Measurements from ENCODE around the gene LGALS4. TPM values are rescaled to one million over a fixed set of nuclear protein-coding genes. Genes with fewer than 3 reads are reported as not detected.
A peak's percentile ranks its signal among the peaks of the same experiment; 100 is the strongest.
"Not testable (repeated sequence)": the region's sequence is repeated elsewhere in the genome, so short reads cannot be mapped to it uniquely, and the experiment has no call there.

LGALS4 gene
- total RNA-seq, 8 experiments from 2014 or later, result 0.29 to 1.4 (median 0.50) TPM; not detected in 1

DNA sequence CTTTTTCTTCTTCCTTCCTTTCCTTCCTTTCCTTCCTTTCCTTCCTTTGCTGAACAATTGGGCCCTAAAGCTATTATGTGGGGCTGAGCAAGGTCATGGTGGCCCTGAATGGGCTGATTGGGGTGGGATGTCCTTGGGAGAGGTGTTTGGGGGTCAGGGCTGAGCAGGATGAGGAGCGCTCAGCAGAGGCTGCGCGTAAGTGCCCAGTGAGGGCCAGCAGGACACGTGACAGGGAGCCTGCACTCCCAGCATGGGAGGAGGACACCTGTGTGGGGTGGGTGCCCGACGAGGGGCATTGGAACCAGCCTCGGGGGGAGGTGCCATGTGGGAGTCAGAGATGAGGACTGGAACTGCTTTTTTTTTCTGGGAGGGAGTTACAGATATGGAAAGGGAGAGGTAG is 34.0 kb downstream of the LGALS4 start:
- in situ Hi-C loops (cut with MboI; ENCODE audit: low pct_unique_long_range_greater_than_20kb in 2 of 9, low sequenced_read_pairs in 9 of 9, unreplicated experiment in 9 of 9), result no loop called here
- 8 to 57% (median 18%) methylated on average over 1 to 4 of the region's 7 CpGs; no CpG with 5 or more reads in 5 of the 10 experiments for WGBS, 10 experiments
- no peak for ATAC-seq (replicated peaks in 6 of 8)

DNA sequence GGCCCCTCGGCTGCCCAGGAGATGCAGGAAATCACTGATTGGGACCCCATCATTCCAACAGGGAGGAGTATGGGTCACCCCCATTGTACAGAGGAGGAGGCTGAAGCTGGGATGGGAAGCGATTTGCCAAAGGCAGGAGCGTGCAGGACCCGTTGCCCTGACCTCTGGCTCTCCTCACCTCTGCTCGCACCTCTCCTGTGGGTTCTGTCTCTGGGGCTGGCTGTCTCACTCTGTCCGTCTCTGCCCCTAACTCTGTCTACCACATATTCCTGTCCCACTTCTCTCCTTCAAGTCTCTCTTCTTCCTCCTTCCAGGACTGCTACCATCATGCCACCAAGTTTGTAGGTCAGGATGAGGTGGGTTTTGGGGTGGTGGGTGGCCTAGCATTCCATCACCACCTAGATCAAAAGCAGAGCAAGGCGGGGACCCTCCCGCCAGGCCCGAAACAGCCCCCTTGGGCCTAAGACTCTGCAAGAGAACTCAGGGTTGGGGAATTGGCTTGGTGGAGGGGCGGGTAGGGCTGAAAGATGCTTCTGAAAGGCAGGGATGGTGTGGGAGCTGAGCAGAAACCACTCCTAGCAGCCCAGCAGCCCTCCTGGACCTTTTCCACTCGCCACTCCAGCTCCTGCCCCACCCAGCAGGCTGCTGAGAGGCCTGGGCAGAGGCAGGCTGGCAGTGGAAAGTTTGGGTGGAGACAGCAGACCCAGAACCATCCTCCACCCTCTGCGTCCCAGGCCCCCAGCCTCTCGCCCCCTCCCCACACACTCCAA is 38.4 kb downstream of the LGALS4 start:
- ATAC-seq (replicated peaks in 6 of 8), result no peak
- in situ Hi-C loops (cut with MboI; ENCODE audit: low pct_unique_long_range_greater_than_20kb in 2 of 9, low sequenced_read_pairs in 9 of 9, unreplicated experiment in 9 of 9), result no loop called here
- H3K4me1 ChIP-seq (replicated peaks in 1 of 2), result no peaks in the 10 kb centered on the region

More for the DNA sequence above, 34.0 kb downstream of the LGALS4 start:
- Histone ChIP-seq H3K4me1 (replicated peaks in 1 of 2) (no peaks in the 10 kb centered on the region), H3K27ac (no peak overlapping the region), H3K4me3 (no peak overlapping the region)

DNA sequence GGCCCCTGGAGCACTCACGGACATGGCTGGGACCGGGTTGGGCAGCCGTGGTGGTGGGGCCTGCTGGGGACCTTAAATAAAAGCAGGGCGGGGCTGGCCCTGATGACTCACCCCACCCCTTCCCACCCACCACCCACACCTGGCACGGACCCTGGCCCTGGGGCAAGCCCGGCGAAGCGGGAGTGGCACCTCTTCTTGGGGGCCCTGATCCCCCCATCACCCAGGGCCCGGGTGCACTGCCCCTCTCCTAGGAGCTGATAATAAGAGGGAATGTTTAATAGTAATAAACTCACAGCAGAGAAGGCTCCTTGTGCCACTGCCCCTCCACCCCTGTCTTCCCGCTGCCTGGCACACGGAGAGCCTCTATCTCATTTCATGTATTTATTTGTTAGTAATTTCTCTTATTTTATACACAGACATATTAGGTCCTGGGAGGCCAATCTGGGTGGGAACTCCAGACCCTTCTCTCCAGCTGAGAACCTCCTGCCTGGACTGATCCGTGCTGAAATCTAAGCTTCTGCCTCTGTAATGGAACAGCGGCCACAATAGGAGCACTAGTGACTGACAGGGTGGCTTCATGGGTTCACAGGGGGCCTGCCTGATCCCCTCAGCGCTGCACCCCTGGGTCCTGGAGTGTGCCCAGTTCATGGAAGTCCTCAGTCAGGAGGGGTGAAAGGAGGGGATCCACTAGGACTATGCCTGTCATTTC is 39.1 kb downstream of the LGALS4 start, which contains the start of gene LGALS7:
TSS of gene LGALS7 (minus strand) at position 49 of the 709 bp plus-strand sequence. CDS start at position 24, 25 bp downstream.
- in situ Hi-C loops (cut with MboI; ENCODE audit: low pct_unique_long_range_greater_than_20kb in 2 of 9, low sequenced_read_pairs in 9 of 9, unreplicated experiment in 9 of 9), result no loop called here
- no peak within 1 kb of the TSS for H3K27ac ChIP-seq
- ATAC-seq (replicated peaks in 6 of 8), result no peak
- H3K4me3 ChIP-seq, result no peak within 1 kb of the TSS
- WGBS, 10 experiments, result 33 to 90% (median 73%) methylated on average over 1 to 2 of the region's 14 CpGs; no CpG with 5 or more reads in 6 of the 10 experiments
- no peaks in the 10 kb centered on the region for H3K4me1 ChIP-seq (replicated peaks in 1 of 2)

More for the DNA sequence above, 38.4 kb downstream of the LGALS4 start:
- Histone ChIP-seq H3K4me3 (no peak overlapping the region), H3K27ac (no peak overlapping the region)
- 86 to 100% (median 91%) methylated on average over 1 to 7 of the region's 13 CpGs; no CpG with 5 or more reads in 6 of the 10 experiments for WGBS, 10 experiments

DNA sequence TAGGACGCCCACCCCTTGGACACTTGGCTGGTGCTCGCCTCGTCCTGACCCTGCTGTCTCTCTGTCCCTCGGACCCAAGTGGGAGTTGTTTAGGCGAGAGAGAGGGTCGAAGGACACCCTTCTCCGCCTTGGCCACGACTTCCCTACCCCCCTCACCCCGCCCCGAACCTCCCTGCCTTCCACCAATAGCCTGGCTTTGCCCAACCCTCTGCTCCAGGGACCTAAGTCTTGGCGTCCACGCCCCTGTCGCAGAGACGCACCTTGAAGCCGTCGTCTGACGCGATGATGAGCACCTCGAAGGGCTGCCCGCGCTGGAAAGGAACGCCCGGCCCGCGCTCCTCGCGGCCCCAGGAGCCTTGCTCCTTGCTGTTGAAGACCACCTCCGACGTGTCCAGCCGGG is 41.2 kb downstream of the LGALS4 start:
- H3K4me1 ChIP-seq (replicated peaks in 1 of 2); ATAC-seq (replicated peaks in 6 of 8); in situ Hi-C loops (cut with MboI; ENCODE audit: low pct_unique_long_range_greater_than_20kb in 2 of 9, low sequenced_read_pairs in 9 of 9, unreplicated experiment in 9 of 9); H3K27ac ChIP-seq; H3K4me3 ChIP-seq: not testable (repeated sequence)
- no CpG with 5 or more reads among the region's 30 CpGs for WGBS, 10 experiments

DNA sequence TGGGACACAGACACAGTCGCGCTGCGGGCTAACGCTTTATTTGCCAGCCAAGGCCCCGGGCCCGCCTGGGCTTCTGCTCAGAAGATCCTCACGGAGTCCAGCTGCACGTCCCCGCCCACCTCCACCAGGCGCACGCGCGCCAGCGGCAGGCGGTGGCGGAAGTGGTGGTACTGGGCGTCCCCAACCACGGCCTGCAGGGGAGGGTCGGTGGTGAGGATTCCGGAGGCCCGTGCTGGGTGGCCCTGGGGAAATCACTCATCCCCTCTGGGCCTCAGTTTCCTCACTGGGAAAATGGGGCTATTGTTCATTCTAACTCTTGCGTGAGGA is 41.8 kb downstream of the LGALS4 start:
- H3K27ac ChIP-seq; H3K4me1 ChIP-seq (replicated peaks in 1 of 2); H3K4me3 ChIP-seq; in situ Hi-C loops (cut with MboI; ENCODE audit: low pct_unique_long_range_greater_than_20kb in 2 of 9, low sequenced_read_pairs in 9 of 9, unreplicated experiment in 9 of 9): not testable (repeated sequence)
- ATAC-seq (replicated peaks in 6 of 8), result peak; percentile 42 to 86 (median 74)
- WGBS, 10 experiments, result no CpG with 5 or more reads among the region's 22 CpGs

DNA sequence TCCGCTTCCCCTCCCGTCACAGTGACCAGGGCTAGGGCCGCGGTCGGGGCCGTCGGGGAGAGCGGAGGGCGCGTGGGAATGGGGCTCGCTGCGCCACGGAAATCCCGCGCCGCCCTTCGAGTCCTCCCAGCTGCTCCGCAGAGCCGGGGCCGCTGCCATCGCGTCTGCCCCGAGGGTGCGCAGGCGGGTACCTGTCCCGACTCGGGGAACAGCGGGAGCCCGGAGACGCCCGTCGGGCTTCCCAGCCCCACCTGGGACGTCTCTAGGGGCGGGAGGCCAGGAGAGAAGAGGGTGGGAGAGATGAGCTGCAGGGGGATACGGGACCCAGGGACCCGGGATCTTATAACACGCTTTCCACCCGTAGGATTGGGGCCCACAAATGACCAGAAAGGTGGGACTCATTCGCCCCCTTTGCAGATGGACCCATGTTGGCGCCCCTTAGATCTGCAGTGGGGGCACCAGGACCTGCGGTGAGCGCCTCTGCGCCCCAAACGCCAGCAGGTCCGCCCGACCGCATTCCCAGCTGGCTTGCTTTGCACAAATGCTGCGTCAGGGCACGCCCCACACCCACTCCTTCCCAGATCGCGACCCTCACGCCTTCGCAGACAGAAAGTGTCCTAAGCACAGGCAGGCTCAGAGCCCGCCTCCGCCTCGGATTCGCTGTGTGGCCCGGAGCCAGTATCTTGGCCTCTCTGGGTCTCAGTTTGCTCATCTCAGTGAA is 42.4 kb downstream of the LGALS4 start:
- H3K4me3 ChIP-seq; H3K27ac ChIP-seq; in situ Hi-C loops (cut with MboI; ENCODE audit: low pct_unique_long_range_greater_than_20kb in 2 of 9, low sequenced_read_pairs in 9 of 9, unreplicated experiment in 9 of 9); H3K4me1 ChIP-seq (replicated peaks in 1 of 2): not testable (repeated sequence)
- ATAC-seq (replicated peaks in 6 of 8), result peak in 6 of 8 experiments; percentile 7 to 28 (median 14)
- no CpG with 5 or more reads among the region's 58 CpGs for WGBS, 10 experiments

DNA sequence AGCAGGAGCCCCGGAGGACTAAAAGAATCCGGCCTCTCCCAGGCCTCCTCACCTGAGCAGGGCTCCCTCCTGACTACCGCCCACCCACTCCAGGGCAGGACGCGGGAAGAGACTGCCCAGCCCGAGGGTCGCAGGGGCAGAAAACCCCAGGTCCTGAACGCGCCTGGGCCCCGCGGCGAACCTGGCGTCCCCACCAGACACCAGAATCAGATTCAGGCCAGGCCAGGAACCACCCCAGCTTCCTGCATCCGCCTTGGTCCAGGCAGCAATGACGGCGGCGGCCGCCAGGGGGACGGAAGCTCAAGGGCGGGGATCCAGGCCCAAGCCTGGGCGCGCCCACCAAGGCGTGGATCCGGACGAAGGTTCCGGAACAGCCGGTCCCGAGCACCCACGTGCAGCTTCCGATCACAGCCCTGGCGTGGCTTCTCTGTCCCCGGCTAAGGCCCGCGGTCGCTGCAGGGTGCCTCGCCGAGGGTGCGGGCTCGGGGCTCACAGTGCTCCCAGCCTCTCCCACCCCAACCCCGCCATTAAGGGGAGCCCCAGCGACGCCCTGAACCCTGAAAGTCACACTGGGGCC is 43.0 kb downstream of the LGALS4 start:
- Histone ChIP-seq H3K27ac (no peak overlapping the region), H3K4me1 (replicated peaks in 1 of 2) (no peaks in the 10 kb centered on the region), H3K4me3 (no peak overlapping the region)
- peak; percentile 50 to 91 (median 72) for ATAC-seq (replicated peaks in 6 of 8)
- WGBS, 10 experiments, result 27 to 100% (median 43%) methylated on average over 1 to 12 of the region's 42 CpGs; no CpG with 5 or more reads in 4 of the 10 experiments
- in situ Hi-C loops (cut with MboI; ENCODE audit: low pct_unique_long_range_greater_than_20kb in 2 of 9, low sequenced_read_pairs in 9 of 9, unreplicated experiment in 9 of 9), result no loop called here

DNA sequence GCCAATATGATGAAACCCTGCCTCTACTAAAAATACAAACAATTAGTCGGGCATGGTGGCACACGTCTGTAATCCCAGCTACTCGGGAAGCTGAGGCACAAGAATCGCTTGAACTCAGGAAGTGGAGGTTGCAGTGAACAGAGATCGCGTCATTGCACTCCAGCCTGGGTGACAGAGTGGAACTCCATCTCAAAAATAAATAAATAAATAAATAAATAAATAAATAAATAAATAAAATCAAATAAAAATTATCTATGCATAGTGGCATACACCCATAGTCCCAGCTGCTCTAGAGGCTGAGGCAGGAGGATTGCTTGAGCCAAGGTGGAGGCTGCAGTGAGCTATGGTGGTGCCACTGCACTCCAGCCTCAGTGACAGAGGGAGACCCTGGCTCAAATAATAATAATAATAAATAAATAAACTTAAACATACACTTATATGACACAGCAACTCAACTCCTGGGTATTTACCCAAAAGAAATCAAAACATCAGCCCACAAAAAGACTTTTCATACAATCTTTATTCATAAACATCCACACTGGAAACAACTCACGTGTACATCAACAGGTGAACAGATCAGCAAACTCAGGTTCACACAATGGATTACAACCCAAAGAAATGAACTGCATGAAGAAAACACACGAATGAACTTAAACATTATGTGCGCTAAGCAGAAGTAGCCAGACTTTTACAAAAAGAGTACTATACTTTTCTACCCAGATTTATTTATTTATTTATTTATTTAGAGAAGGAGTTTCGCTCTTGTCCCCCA is 46.3 kb downstream of the LGALS4 start:
- H3K4me3 ChIP-seq, result no peak overlapping the region
- in situ Hi-C loops (cut with MboI; ENCODE audit: low pct_unique_long_range_greater_than_20kb in 2 of 9, low sequenced_read_pairs in 9 of 9, unreplicated experiment in 9 of 9), result no loop called here
- 64 to 100% (median 92%) methylated on average over 1 to 8 of the region's 10 CpGs for WGBS, 10 experiments

DNA sequence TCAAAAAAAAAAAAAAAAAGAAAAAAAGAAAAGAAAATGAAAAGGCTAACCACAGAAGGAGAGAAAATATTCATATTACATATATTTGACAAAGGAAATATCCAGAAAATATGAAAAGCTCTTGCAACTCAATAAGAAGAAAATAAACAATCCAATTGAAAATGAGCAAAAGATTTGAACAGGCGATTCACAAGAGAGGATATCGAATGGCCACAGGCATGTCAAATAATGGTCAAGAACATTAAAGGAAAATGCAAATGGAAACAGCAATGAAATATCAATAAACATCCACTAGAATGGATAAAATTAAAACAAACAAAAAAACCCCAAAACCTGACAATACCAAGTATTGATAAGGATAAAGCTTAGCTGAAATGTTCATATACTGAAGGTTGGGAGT is 47.5 kb downstream of the LGALS4 start:
- Histone ChIP-seq H3K4me3 (no peak overlapping the region), H3K4me1 (replicated peaks in 1 of 2) (no peaks in the 10 kb centered on the region), H3K27ac (no peak overlapping the region)
- 78 to 100% (median 92%) methylated on average over 1 to 2 of the region's 2 CpGs for WGBS, 10 experiments
- in situ Hi-C loops (cut with MboI; ENCODE audit: low pct_unique_long_range_greater_than_20kb in 2 of 9, low sequenced_read_pairs in 9 of 9, unreplicated experiment in 9 of 9), result no loop called here
- no peak for ATAC-seq (replicated peaks in 6 of 8)

More for the DNA sequence above, 46.3 kb downstream of the LGALS4 start:
- H3K4me1 ChIP-seq (replicated peaks in 1 of 2), result no peaks in the 10 kb centered on the region
- H3K27ac ChIP-seq, result no peak overlapping the region
- no peak for ATAC-seq (replicated peaks in 6 of 8)

DNA sequence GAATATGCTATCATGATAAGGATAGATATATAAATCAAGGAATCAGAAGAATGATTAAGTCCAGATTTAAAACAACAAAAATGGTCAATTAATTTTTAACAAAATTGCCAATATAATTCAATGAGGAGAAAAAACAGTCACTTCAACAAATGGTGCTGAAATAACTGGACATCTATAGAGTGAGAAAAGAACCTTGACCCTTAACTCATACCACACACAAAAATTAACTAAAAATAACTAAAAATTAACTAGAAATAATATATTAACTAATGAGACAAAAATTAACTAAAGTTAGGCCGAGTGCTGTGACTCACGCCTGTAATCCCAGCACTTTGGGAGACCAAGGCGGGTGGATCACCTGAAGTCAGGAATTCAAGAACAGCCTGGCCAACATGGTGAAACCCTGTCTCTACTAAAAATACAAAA is 48.9 kb downstream of the LGALS4 start:
- no peak for ATAC-seq (replicated peaks in 6 of 8)
- Histone ChIP-seq H3K27ac (no peak overlapping the region), H3K4me1 (replicated peaks in 1 of 2) (no peaks in the 10 kb centered on the region), H3K4me3 (no peak overlapping the region)
- 69 to 100% (median 94%) methylated on average over 2 to 3 of the region's 3 CpGs; no CpG with 5 or more reads in 3 of the 10 experiments for WGBS, 10 experiments
- in situ Hi-C loops (cut with MboI; ENCODE audit: low pct_unique_long_range_greater_than_20kb in 2 of 9, low sequenced_read_pairs in 9 of 9, unreplicated experiment in 9 of 9), result no loop called here

DNA sequence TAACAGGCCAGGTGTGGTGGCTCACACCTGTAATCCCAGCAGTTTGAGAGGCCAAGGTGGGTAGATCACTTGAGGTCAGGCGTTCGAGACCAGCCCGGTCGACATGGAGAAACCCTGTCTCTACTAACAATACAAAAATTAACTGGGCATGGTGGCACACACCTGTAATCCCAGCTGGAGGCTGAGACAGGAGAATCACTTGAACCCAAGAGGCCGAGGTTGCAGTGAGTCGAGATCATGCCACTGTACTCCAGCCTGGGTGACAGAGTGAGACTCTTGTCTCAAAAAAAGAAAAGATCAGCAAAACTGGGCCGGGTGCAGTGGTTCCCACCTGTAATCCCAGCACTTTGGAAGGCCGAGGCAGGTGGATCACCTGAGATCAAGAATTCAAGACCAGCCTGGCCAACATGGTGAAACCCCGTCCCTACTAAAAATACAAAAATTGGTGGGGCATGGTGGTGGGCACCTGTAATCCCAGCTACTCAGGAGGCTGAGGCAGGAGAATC is 50.8 kb downstream of the LGALS4 start:
- H3K27ac ChIP-seq; ATAC-seq (replicated peaks in 6 of 8); H3K4me1 ChIP-seq (replicated peaks in 1 of 2); in situ Hi-C loops (cut with MboI; ENCODE audit: low pct_unique_long_range_greater_than_20kb in 2 of 9, low sequenced_read_pairs in 9 of 9, unreplicated experiment in 9 of 9); H3K4me3 ChIP-seq: not testable (repeated sequence)
- 0 to 100% (median 75%) methylated on average over 1 to 7 of the region's 9 CpGs; no CpG with 5 or more reads in 1 of the 10 experiments for WGBS, 10 experiments

Measured in motor neuron (in vitro differentiated cells).